Measurements from ENCODE around the gene KSR2.

DNA sequence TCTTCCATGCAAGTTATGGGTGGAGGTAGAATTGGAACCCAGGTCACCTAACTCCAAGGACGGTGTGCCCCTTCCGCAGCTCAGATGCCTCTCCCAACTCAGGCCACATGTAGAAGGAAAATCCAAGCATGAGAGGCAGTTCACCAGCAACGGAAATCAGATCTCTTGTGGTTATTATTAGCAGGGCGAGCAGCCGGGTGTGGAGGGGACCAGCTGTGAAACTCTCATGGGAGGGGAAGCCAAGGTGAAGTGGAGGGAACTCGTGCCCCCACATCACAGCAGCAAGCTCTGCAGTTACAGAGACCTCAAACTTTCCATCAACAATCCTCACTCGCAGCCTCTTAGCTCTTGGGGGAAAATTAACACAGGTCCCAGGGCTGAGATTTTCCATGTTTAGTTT lies 79.7 kb downstream of the KSR2 start:
- no peak for TF ChIP-seq ZNF274 (IDR thresholded peaks at IDR 0.05; ENCODE audit: low read depth, low read length)
- TF ChIP-seq SUZ12 (IDR thresholded peaks at IDR 0.05; ENCODE audit: extremely low read depth, insufficient read depth, insufficient read length) = no peak
